ENCODE data around the gene HIVEP2.

- TF ChIP-seq CTCF (IDR thresholded peaks at IDR 0.05; ENCODE audit: extremely low read depth in 1 of 2, insufficient read depth in 1 of 2, low read depth in 1 of 2, low read length in 2 of 2) = no peak
- TF ChIP-seq POLR2AphosphoS5 (IDR thresholded peaks at IDR 0.05; ENCODE audit: insufficient read depth, low read depth, low read length) = no peak
These were observed 160.6 kb downstream of the HIVEP2 start for GRCh38 chr6:142784344-142784743.
